ENCODE results near the gene CLDN19.
A peak's percentile ranks its signal among the peaks of the same experiment; 100 is the strongest.

The CLDN19 gene, protein sequence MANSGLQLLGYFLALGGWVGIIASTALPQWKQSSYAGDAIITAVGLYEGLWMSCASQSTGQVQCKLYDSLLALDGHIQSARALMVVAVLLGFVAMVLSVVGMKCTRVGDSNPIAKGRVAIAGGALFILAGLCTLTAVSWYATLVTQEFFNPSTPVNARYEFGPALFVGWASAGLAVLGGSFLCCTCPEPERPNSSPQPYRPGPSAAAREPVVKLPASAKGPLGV

GRCh38 chr1:42739753-42740700, at the start of gene CLDN19:
CLDN19 (minus strand) TSS chr1:42740236; CDS start chr1:42740063, 173 bp downstream.
- DNase-seq: no peak

DNA sequence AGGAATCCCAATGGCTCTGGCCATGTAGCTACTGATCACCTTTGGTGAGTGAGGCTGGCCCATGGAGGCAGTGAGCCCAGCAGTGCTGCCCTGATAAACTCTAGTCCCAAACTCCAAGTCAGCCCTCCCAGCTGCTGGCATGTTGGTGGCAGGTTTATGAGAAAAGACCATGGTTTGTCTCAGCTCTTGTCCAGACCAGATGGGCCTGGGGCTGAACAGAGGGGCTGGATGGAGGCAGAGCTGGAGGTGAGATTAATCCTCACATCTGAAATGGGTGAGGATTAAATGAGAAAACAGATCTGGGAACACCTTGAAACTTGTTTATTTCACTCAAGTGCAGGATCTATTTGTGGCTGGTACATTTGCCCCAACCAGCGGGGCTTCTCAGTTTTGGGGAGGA, 48.0 kb upstream of the CLDN19 start:
- DNase-seq: no peak

DNA sequence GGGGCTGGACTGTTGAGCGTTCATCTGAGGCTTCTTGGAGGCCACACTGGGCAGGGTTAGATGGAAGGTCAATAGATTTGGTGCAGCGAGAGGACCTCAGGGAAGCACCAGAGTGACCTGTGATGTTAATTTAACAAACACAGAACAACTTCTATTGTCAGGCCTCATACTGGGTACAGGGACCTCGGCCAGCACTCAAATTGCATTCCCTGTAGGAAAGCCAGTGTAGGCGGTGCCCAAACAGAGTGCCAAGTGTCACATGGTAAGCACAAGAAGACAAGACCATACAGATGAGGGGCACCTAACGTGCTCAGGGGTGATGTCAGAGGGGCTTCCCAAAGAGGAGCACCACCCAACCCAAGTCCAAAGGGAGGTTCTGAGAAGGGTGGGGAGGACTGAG, 46.1 kb upstream of the CLDN19 start:
- DNase-seq: no peak

GRCh38 chr1:42784946-42785693, 45.1 kb upstream of the CLDN19 start, which contains the start of gene TMEM269:
TMEM269 (plus strand) TSS chr1:42784991; CDS start chr1:42789894, 4,903 bp downstream.
- peak; percentile 29 to 31 for DNase-seq

GRCh38 chr1:42784547-42784945, 44.5 kb upstream of the CLDN19 start:
- DNase-seq: no peak

DNA sequence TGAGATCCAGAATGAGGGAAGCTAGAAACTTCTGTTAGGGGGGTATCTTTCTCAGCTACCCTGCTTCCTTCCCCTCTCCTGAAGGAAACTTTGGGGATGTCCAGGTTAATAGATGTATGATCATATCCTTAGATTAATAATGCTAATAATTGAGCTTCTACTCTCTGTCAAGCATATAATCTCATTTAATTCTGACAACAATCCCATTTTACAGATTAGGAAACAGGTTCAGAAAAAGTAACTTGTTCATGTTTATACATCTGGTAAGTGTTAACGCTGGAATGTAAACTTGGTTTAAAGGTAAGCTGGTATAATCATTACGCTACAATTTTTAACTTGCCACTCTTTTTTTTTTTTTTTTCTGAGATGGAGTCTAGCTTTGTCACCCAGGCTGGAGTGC, 43.1 kb upstream of the CLDN19 start:
- DNase-seq: no peak

DNA sequence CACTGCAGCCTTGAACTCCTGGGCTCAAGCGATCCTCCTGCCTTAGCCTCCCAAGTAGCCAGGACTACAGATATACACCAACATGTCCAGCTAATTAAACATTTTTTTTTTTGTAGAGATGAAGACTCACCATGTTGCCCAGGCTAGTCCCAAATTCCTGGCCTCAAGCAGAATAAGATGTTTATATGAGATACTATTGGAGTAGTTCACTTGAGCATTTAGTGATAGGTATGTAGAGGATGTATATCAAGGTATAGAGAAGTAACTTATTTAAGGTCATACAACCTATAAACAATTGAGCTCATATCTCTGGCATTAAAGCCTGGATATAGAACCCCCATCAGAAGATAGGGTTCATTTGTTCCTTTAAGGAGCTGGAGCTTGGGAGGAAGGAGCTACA, 40.1 kb upstream of the CLDN19 start:
- DNase-seq: no peak

GRCh38 chr1:42779725-42780124, 39.7 kb upstream of the CLDN19 start:
- DNase-seq: no peak

DNA sequence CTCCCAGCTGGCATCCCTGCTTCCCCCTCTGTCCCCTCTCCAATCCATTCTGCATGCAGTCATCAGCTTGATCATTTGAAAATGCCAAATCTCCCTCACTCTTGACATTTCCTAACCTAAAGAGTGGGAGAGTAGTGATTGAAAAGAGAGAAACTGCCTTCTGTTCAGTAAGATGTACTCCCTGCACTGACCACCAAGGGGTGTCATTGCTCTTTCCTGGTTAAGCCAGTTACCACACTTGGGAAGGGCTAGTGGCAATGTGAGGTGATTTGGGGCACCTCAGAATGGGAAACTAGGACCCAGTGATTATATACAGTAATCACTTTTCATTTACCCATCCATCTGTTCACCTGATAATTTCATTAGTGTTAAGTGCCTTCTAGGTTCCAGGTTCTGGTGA, 37.8 kb upstream of the CLDN19 start:
- DNase-seq: peak; percentile 25 to 37

- no peak for DNase-seq
Observed at GRCh38 chr1:42776502-42776901, 36.5 kb upstream of the CLDN19 start.

- no peak for DNase-seq
Observed at GRCh38 chr1:42774928-42775526, 35.0 kb upstream of the CLDN19 start.

- DNase-seq: no peak
Observed at GRCh38 chr1:42773420-42773819, 33.4 kb upstream of the CLDN19 start.

DNA sequence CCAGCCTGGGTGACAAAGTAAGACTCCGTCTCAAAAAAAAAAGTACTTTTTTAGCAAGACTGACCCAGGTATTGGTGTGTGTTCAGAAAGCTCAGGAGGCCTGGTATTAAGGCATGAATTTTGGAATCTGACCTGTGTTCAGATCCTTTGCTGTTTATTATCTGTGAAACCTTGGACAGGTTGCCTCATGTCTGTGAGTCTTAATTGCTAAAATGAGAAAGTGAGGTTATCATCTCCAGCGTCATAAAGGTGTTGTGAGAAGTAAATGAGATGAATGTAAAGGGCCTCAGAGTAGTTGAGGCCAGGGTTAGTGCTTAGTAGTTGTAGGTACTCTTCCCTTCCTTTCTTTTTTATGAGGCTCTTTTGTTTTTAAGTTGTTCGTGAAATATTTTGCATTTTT, 29.8 kb upstream of the CLDN19 start:
- no peak for DNase-seq

DNA sequence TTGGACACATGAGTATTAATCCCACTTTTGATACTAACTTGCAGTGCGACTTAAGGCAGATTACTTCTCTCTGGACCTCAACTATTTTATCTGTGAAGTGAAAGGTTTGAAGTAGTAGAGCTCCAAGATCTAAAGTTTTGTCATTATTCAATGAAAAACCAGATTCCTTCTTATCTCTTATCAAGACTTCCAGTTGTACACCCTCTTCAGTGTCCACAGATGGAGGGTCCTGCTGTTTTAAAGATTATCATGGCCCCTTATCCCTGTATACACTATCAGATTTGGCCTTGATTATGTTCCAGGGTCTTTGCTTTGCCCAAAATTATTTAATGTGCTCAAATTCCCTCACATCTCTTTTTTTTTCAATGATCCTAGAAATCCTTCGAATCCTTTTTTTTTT, 28.1 kb upstream of the CLDN19 start:
- DNase-seq: no peak

- DNase-seq: no peak
Observed at GRCh38 chr1:42767510-42768000, 27.5 kb upstream of the CLDN19 start.

DNA sequence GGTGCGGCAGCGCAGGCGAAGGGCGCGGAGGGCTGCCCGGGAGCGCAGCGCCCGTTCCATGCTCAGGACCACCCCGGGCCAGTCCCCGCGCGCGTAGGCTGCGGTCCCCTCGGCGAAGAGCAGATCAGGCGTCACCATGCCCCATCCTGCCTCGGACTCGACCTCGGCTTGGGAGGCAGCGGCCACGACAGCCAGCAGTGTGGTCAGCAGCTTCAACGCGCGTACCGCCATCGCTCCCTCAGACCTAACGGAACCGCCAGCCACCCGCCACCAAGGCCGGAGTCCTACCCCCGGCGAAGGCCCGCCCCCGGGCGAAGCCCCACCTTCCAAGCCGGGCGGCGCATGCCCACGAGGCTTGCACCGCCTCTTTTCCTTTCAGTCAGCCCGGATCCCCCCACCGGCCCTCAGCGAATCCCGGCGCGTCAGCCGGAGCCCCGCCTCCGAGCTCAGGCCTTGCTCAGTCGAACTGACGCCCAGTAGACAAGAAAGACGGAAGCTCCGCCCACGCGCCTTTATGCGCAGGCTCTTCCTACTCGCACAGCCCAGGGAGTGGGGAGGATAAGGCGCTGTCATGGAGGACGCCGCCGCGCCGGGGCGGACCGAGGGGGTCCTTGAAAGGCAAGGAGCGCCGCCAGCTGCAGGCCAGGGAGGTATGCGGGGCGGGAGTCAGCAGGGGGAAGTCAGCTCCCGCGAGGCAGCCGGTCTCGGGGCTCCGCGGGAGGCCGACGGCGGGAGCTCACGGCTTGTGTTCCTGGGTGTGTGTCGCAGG, 26.9 kb upstream of the CLDN19 start, which contains the start of the genes C1orf50 and P3H1:
TSS of gene C1orf50 (plus strand) at position 509 of the 769 bp plus-strand sequence. CDS start at position 572, 63 bp downstream.
TSS of gene P3H1 (minus strand) at position 288 of the 769 bp plus-strand sequence. CDS start at position 231, 57 bp downstream.
- DNase-seq: peak; percentile 100

- DNase-seq: peak; percentile 21 to 34
Observed at GRCh38 chr1:42765832-42766740, 26.1 kb upstream of the CLDN19 start.

- no peak for DNase-seq
Observed at GRCh38 chr1:42765269-42765668, 25.2 kb upstream of the CLDN19 start.

DNA sequence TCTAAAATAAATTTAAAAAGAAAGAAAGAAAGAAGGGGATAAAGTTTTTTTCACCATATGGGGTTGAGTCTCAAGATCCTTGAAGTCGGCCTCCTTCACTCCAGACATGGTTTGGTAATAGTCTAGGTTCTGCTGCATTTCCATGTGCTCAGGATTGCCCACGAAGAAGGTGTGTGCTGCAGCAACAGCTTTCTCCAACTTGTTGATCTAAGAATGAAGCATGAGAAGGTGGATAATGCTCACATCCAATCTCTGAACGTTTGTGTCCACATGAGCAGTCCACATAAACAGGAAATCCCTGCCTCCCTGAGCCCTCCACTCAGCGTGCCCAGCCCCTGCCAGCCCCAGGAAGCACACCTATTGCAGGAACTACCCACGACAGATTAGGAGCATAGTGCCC, 22.2 kb upstream of the CLDN19 start:
- DNase-seq: no peak

DNA sequence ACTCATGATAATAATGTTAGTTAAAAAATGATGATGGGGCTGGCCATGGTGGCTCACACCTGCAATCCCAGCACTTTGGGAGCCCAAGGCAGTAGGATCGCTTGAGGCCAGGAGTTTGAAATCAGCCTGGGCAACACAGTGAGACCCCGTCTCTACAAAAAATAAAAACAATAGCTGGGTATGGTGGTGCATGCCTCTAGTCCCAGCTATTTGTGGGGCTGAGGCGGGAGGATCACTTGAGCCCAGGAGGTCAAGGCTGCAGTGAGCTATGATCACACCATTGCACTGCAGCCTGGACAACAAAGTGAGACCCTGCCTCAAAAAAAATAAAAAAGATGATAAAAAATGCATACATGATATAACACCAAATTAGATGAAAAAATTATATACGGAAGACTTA, 21.5 kb upstream of the CLDN19 start:
- DNase-seq: no peak

GRCh38 chr1:42759114-42759513, 19.1 kb upstream of the CLDN19 start:
- DNase-seq: no peak

All from CD4-positive, alpha-beta T cell treated with Interleukin-4 for 1 hour (primary cell).